HG02642 (cell line): ENCODE data around the gene C2.
"Not testable (repeated sequence)": the region's sequence is repeated elsewhere in the genome, so short reads cannot be mapped to it uniquely, and the experiment has no call there.

Experiments
- ATAC-seq: cut with Tn5 transposase; IDR thresholded peaks from one replicate; pipeline ENCODE4 v1.9.1; 2021; ENCODE audit warnings: mild to moderate bottlenecking; ENCODE audit not compliant: unreplicated experiment, poor library complexity

Gene C2

GRCh38 chr6:31898383-31899011 is 29.0 kb upstream of the C2 start:
- ATAC-seq = no peak

- ATAC-seq = no peak
Observed at GRCh38 chr6:31899215-31899614, 28.3 kb upstream of the C2 start.

GRCh38 chr6:31899882-31900722 is 27.4 kb upstream of the C2 start:
- no peak for ATAC-seq

- no peak for ATAC-seq
Observed at GRCh38 chr6:31900917-31901414, 26.6 kb upstream of the C2 start.

GRCh38 chr6:31901415-31901952 is 26.0 kb upstream of the C2 start:
- ATAC-seq = peak; percentile 8

GRCh38 chr6:31901953-31902643 is 25.4 kb upstream of the C2 start, which contains the start of gene ZBTB12:
TSS of gene ZBTB12 (minus strand) at chr6:31902086. CDS start at chr6:31901305, 781 bp downstream.
- peak; percentile 47 for ATAC-seq

- ATAC-seq = no peak
Observed at GRCh38 chr6:31903957-31904356, 23.6 kb upstream of the C2 start.

GRCh38 chr6:31905041-31905440 is 22.5 kb upstream of the C2 start:
- no peak for ATAC-seq

GRCh38 chr6:31906122-31906521 is 21.4 kb upstream of the C2 start:
- ATAC-seq = no peak

GRCh38 chr6:31906727-31907126 is 20.8 kb upstream of the C2 start:
- ATAC-seq = not testable (repeated sequence)

- ATAC-seq = no peak
Observed at GRCh38 chr6:31907158-31907813, 20.2 kb upstream of the C2 start.

- not testable (repeated sequence) for ATAC-seq
Observed at GRCh38 chr6:31908255-31908654, 19.3 kb upstream of the C2 start.

GRCh38 chr6:31908791-31909190 is 18.7 kb upstream of the C2 start:
- ATAC-seq = peak; percentile 67

GRCh38 chr6:31909298-31909697 is 18.2 kb upstream of the C2 start:
- ATAC-seq = not testable (repeated sequence)

- no peak for ATAC-seq
Observed at GRCh38 chr6:31911826-31912585, 15.5 kb upstream of the C2 start.

- no peak for ATAC-seq
Observed at GRCh38 chr6:31915351-31915750, 12.2 kb upstream of the C2 start.

- no peak for ATAC-seq
Observed at GRCh38 chr6:31915756-31916155, 11.8 kb upstream of the C2 start.

GRCh38 chr6:31918069-31918720 is 9.3 kb upstream of the C2 start:
- ATAC-seq = no peak
